ENCODE results near the gene INAFM2.

Gene INAFM2

DNA sequence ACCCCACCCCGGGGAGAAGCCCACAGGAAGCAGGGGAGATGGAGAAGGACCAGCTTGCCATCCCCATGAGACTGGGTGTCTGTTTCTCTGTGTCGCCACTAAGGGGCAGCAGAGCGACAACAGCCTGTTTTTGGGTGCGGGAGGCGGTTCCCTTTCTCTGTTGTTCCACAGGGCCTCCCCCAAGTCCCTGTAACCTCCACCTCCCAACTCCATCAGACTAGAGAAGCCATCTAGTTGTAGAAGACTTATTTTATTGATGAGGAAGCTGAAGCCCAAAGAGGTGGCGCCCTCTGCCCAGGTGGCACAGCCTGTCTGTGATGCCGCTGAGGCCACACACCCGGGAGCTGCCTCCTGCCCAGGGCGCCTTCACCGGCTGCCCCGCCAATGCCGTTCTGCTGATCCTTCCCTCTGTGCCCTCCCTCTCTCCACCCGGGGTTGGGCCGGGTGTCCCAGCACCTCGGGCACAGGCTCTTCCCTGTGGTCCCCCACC, 21.2 kb downstream of the INAFM2 start:
- no peaks in the 10 kb centered on the region for H3K27me3 ChIP-seq (ENCODE audit: insufficient read depth, low read length)
- H3K27ac ChIP-seq (ENCODE audit: low read depth, low read length), result peak overlapping the region; percentile 91
- H3K79me2 ChIP-seq (ENCODE audit: control insufficient read depth, insufficient read depth, low read length, unreplicated experiment), result peaks cover 6% of the 10 kb centered on the region
- no peak overlapping the region for H3K4me3 ChIP-seq (ENCODE audit: low read depth, low read length)
- H3K4me1 ChIP-seq (ENCODE audit: control insufficient read depth, insufficient read depth, low read length, unreplicated experiment), result peaks cover 49% of the 10 kb centered on the region
- no peaks in the 10 kb centered on the region for H3K36me3 ChIP-seq (ENCODE audit: insufficient read depth, low read length)
- H2AFZ ChIP-seq (ENCODE audit: low read length, unreplicated experiment), result no peak overlapping the region

- no peaks in the 10 kb centered on the region for H3K27me3 ChIP-seq (ENCODE audit: insufficient read depth, low read length)
- no peaks in the 10 kb centered on the region for H3K36me3 ChIP-seq (ENCODE audit: insufficient read depth, low read length)
- peaks cover 43% of the 10 kb centered on the region for H3K4me1 ChIP-seq (ENCODE audit: control insufficient read depth, insufficient read depth, low read length, unreplicated experiment)
- H3K79me2 ChIP-seq (ENCODE audit: control insufficient read depth, insufficient read depth, low read length, unreplicated experiment), result no peaks in the 10 kb centered on the region
- H2AFZ ChIP-seq (ENCODE audit: low read length, unreplicated experiment), result no peak overlapping the region
- H3K4me3 ChIP-seq (ENCODE audit: low read depth, low read length), result no peak overlapping the region
- H3K27ac ChIP-seq (ENCODE audit: low read depth, low read length), result no peak overlapping the region
Measured at GRCh38 chr15:40345225-40345866, 21.9 kb downstream of the INAFM2 start.

- Histone ChIP-seq H2AFZ (ENCODE audit: low read length, unreplicated experiment) (no peak overlapping the region), H3K4me3 (ENCODE audit: low read depth, low read length) (no peak overlapping the region), H3K27ac (ENCODE audit: low read depth, low read length) (no peak overlapping the region), H3K4me1 (ENCODE audit: control insufficient read depth, insufficient read depth, low read length, unreplicated experiment) (peaks cover 38% of the 10 kb centered on the region), H3K36me3 (ENCODE audit: insufficient read depth, low read length) (no peaks in the 10 kb centered on the region), H3K27me3 (ENCODE audit: insufficient read depth, low read length) (no peaks in the 10 kb centered on the region), H3K79me2 (ENCODE audit: control insufficient read depth, insufficient read depth, low read length, unreplicated experiment) (no peaks in the 10 kb centered on the region)
Measured at GRCh38 chr15:40345867-40346578, 22.5 kb downstream of the INAFM2 start.

DNA sequence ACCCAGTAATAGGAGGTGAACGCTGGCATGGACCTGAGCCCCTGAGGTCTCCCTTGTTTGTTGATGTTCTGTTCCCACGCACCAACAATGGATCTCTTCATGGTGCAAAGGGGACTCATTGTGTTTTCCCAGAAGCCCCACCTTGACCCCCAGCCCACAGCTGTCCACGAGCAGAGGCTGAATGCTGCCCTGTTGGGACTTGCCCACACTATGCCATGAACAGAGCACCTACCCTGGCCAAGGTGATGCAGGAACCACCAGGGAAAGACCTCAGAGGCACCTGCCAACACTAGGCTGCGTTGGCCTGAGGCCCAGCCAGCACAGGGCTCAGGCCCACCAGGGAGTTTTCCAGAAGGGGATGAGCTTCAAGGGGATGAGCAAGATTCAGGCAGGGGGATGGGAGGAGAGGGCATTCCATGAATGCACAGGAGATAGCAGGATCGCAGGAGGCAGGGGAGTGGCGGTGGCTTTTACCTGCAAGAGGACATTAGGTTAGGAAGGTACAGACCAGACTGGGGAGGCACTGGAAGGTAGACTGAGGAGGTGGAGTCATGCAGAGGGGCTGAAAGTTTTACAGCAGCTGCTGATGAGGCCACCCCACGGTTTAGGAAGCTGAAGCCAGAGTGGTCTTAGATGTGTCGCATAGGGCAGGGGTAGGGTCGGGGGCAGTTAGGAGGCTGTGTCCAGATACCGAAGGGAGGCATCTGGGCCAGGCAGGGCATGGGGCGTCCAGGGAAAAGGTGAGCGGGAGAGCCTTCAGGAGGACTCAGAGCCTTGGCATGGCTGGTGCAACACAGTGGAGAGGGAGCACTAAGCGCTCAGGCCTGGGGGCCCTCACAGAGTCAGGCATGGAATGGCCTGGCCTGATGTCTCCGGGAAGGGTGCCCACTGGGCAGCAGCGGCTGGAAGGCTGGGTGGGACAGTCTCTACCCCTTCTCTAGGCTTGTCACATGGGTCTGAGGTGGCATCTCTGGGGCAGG, 23.4 kb downstream of the INAFM2 start:
- no peak overlapping the region for H3K27ac ChIP-seq (ENCODE audit: low read depth, low read length)
- H3K79me2 ChIP-seq (ENCODE audit: control insufficient read depth, insufficient read depth, low read length, unreplicated experiment), result no peaks in the 10 kb centered on the region
- no peak overlapping the region for H2AFZ ChIP-seq (ENCODE audit: low read length, unreplicated experiment)
- H3K27me3 ChIP-seq (ENCODE audit: insufficient read depth, low read length), result no peaks in the 10 kb centered on the region
- no peak overlapping the region for H3K4me3 ChIP-seq (ENCODE audit: low read depth, low read length)
- peaks cover 30% of the 10 kb centered on the region for H3K4me1 ChIP-seq (ENCODE audit: control insufficient read depth, insufficient read depth, low read length, unreplicated experiment)
- no peaks in the 10 kb centered on the region for H3K36me3 ChIP-seq (ENCODE audit: insufficient read depth, low read length)

DNA sequence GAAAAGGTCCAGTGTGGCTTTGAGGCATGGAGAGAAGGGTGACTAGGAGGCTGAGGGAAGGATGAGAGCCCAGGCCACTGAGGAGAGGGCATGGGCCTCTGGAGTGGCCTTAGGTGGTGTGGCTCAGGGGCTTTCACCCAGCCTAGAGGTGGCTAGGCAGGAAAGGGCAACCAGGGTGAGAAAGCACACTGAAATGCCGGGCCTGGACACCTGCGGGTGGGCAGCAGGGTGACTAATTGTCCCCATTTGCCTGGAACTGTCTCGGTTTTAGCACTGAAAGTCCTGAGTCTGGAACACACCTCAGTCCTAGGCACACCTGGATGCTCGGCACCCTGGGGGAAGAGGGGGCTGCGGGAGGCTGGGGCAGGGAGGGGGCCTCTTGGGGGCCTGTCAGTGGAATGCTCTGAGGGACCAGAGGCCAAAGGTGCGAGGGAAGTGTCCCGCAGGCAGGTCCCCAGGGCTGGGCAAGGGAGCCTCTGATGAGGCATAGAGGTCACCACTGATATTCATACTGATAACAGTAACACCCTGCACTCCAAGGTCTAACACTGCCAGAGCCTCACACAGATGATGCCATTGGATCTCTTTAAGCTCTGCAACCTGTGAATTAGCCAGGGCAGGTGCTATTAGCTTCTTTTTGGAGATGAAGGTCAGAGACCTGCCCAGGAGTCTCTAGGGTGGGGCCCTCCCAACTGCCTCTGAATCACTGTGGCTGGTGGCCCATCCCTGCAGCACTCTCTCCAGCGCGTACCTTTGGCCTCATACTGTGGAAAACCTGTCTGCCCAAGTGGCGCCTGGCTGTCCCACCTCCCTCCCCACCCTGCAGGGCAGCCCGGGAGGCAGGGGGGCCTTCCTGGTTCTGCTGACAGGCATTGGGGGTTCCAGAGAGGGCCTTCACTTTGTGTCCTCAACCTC, 24.3 kb downstream of the INAFM2 start:
- H3K27me3 ChIP-seq (ENCODE audit: insufficient read depth, low read length), result no peaks in the 10 kb centered on the region
- no peak overlapping the region for H3K27ac ChIP-seq (ENCODE audit: low read depth, low read length)
- no peak overlapping the region for H2AFZ ChIP-seq (ENCODE audit: low read length, unreplicated experiment)

DNA sequence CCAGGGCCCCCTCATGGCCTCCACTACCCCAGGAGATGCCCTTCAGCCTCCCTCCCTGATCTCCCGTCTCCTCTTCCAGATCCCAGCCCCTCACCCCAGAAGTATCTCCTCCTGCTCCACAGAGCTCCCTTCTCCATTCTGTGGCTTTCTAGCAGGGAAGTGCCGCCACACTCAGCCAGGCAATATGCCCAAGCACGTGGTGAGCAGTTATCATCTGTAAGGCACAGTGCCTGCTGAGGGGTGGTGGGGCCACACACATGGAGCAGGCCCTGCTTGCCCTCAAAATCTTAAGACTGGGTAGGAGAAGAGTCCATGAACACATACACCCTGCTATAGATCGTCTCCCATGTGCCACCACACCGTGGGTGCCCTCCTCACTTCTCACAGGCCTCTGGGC, 25.0 kb downstream of the INAFM2 start:
- H3K36me3 ChIP-seq (ENCODE audit: insufficient read depth, low read length), result no peaks in the 10 kb centered on the region
- H3K27me3 ChIP-seq (ENCODE audit: insufficient read depth, low read length), result no peaks in the 10 kb centered on the region
- no peak overlapping the region for H3K4me3 ChIP-seq (ENCODE audit: low read depth, low read length)
- H3K79me2 ChIP-seq (ENCODE audit: control insufficient read depth, insufficient read depth, low read length, unreplicated experiment), result no peaks in the 10 kb centered on the region
- H3K4me1 ChIP-seq (ENCODE audit: control insufficient read depth, insufficient read depth, low read length, unreplicated experiment), result peaks cover 16% of the 10 kb centered on the region
- H2AFZ ChIP-seq (ENCODE audit: low read length, unreplicated experiment), result no peak overlapping the region
- no peak overlapping the region for H3K27ac ChIP-seq (ENCODE audit: low read depth, low read length)

More for the DNA sequence above, 24.3 kb downstream of the INAFM2 start:
- no peaks in the 10 kb centered on the region for H3K79me2 ChIP-seq (ENCODE audit: control insufficient read depth, insufficient read depth, low read length, unreplicated experiment)
- H3K4me1 ChIP-seq (ENCODE audit: control insufficient read depth, insufficient read depth, low read length, unreplicated experiment), result peaks cover 22% of the 10 kb centered on the region
- H3K4me3 ChIP-seq (ENCODE audit: low read depth, low read length), result no peak overlapping the region
- no peaks in the 10 kb centered on the region for H3K36me3 ChIP-seq (ENCODE audit: insufficient read depth, low read length)

- H3K79me2 ChIP-seq (ENCODE audit: control insufficient read depth, insufficient read depth, low read length, unreplicated experiment), result no peaks in the 10 kb centered on the region
- H2AFZ ChIP-seq (ENCODE audit: low read length, unreplicated experiment), result no peak overlapping the region
- H3K4me1 ChIP-seq (ENCODE audit: control insufficient read depth, insufficient read depth, low read length, unreplicated experiment), result peaks cover 9% of the 10 kb centered on the region
- no peak overlapping the region for H3K4me3 ChIP-seq (ENCODE audit: low read depth, low read length)
- H3K36me3 ChIP-seq (ENCODE audit: insufficient read depth, low read length), result no peaks in the 10 kb centered on the region
- no peak overlapping the region for H3K27ac ChIP-seq (ENCODE audit: low read depth, low read length)
- no peaks in the 10 kb centered on the region for H3K27me3 ChIP-seq (ENCODE audit: insufficient read depth, low read length)
Measured at GRCh38 chr15:40349163-40349562, 25.7 kb downstream of the INAFM2 start.

DNA sequence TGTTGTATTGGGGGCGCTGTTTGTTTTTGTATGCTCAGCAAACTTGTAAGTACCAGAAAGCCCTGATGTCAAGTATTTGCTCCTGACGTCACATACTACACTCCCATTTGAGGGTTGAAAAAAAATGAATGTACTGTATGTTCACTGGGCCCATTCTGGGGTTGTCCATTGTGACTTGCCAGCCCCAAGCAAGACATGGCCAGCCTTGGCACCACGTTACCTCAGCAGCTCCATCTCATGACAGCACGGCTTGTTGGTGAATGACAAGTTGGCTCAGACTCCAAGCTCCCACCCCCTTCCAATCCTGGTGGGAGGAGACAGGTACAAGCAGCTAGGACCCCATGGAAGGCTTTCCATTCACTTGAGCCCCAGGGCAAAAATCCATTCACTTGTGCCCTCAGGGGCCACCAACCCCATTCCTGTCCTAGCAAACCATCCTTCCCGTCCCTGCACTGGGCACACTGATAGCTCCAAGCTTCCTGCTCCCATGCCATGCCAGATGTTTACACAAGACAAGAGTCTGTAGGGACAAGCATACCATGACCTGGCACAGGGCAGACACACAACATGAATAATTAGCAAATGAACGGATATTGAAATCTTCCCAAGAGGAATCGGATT, 28.9 kb downstream of the INAFM2 start:
- H3K4me3 ChIP-seq (ENCODE audit: low read depth, low read length), result no peak overlapping the region
- H2AFZ ChIP-seq (ENCODE audit: low read length, unreplicated experiment), result no peak overlapping the region
- H3K36me3 ChIP-seq (ENCODE audit: insufficient read depth, low read length), result no peaks in the 10 kb centered on the region
- no peak overlapping the region for H3K27ac ChIP-seq (ENCODE audit: low read depth, low read length)
- no peaks in the 10 kb centered on the region for H3K27me3 ChIP-seq (ENCODE audit: insufficient read depth, low read length)
- no peaks in the 10 kb centered on the region for H3K79me2 ChIP-seq (ENCODE audit: control insufficient read depth, insufficient read depth, low read length, unreplicated experiment)
- no peaks in the 10 kb centered on the region for H3K4me1 ChIP-seq (ENCODE audit: control insufficient read depth, insufficient read depth, low read length, unreplicated experiment)

DNA sequence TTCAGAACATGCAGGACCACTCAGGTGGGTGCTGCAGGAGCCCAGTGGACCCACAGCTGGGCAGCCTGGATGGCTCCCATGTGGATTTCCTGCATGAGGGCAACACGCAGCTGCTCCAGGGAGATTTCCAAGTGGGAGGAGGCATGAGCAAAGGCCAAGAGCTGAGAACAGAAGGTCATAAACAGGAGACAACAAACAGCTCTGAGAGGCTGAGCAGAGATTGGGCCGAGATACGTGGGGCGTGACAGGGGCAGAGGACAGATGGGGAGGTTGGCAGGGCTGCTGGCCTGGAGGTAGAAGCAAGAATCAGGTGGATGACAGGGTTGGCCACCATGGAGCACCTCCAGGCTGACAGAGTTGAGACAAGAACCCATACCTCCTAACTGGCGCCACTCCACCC, 30.2 kb downstream of the INAFM2 start:
- H3K27me3 ChIP-seq (ENCODE audit: insufficient read depth, low read length), result peaks cover 2% of the 10 kb centered on the region; the same call in 1 of the 2 replicates
- no peaks in the 10 kb centered on the region for H3K36me3 ChIP-seq (ENCODE audit: insufficient read depth, low read length)
- no peak overlapping the region for H3K27ac ChIP-seq (ENCODE audit: low read depth, low read length)
- no peak overlapping the region for H2AFZ ChIP-seq (ENCODE audit: low read length, unreplicated experiment)
- H3K4me3 ChIP-seq (ENCODE audit: low read depth, low read length), result no peak overlapping the region
- H3K79me2 ChIP-seq (ENCODE audit: control insufficient read depth, insufficient read depth, low read length, unreplicated experiment), result no peaks in the 10 kb centered on the region
- H3K4me1 ChIP-seq (ENCODE audit: control insufficient read depth, insufficient read depth, low read length, unreplicated experiment), result peaks cover 4% of the 10 kb centered on the region
